Fibroblast of skin of left biceps (primary cell): ENCODE results near the gene HSPBP1.
A peak's percentile ranks its signal among the peaks of the same experiment; 100 is the strongest.

Experiments used
- DNase-seq, 2 experiments: peaks; one replicate each; pipeline ENCODE4 v3.0.0-alpha.2; 2013; ENCODE audit warnings: low read depth in 2 of 2

The HSPBP1 gene

DNA sequence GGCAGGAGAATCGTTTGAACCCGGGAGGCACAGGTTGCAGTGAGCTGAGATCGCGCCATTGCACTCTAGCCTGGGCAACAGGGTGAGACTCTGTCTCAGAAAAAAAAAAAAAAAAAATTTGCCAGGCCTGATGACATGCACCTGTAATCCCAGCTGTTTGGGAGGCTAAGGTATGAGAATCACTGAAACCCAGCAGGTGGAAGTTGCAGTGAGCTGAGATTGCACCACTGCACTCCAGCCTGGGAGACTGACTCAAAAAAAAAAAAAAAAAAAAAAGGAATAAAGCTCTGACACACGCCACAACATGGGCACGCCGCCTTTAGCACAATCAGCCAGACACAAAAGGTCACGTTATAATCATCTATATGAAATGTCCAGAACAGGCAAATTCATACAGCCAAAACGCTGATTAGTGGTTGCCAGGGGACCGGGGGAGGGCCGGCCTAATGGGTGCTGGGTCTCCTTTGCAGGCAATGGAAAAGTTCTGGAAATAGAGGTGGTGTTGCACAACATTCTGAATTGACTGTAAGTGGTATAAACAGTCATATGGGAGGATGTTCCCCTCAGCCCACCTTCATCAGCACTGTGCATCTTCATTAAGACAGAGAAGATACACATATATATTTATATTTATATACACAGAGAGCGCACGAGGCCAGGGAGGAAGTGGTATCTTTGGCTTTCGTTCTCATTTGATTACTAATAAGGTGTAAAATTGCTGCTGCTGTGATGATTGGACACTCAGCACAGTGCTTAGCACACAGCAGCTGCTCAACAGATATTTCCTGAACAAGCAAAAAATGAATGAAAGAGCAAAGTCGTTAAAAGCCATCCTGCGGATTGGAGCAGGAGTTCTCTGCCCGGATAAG is 3.8 kb downstream of the HSPBP1 start:
- DNase-seq = no peak

- no peak for DNase-seq
These were observed 5.8 kb downstream of the HSPBP1 start for GRCh38 chr19:55273978-55274707.

DNA sequence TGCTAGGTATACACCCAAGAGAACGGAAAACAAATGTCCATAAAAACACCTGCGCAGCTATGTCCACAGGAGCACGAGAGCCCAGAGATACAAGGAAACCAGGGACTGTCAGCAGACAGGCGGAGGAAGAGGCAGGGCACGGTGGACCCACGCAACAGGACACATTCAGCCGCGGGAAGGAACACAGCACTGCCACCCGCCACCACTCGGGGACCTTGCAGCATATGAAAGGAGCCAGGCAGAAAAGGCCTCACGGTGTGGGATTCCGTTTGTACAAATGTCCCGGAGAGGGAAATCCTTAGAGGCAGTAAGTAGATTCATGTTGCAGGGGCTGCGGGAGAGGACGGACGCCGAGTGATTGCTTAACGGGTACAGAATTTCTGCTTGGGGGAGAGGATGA is 7.8 kb downstream of the HSPBP1 start:
- DNase-seq = no peak

- no peak for DNase-seq
These were observed 9.6 kb downstream of the HSPBP1 start for GRCh38 chr19:55270172-55270942.

DNA sequence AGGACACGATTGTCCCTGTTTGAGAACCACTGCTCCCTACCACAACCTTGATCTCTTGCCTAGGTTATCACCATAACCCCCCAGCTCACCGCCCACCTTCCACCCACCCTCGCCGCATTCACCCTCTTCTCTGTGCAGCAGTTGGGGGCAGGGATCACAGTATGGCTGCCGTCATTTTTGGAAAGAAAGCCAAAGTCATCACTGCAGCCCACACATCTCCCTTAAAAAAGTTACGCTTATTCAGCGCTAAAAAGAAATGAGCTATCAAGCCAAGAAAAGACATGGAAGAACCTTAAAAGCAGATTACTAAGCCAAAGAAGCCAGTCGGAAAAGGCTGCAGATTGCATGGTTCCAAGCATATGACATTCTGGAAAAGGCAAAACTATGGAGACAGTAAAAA is 10.6 kb downstream of the HSPBP1 start:
- DNase-seq = no peak

DNA sequence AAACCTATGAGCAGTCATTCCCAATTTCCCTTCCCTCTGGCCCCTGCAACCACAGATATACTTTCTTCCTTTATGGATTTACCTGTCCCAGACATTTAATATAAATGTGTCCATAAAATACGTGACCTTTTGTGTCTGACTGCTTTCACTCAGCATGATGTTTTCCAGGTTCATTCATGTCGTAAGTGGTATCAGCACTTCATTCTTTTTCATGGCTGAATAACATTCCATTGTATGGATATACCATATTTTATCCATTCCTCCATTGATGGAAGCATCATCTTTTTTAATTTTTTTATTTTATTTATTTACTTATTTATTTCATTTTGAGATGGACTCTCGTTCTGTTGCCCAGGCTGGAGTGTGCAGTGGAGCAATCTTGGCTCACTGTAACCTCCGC is 13.1 kb downstream of the HSPBP1 start:
- DNase-seq = no peak

GRCh38 chr19:55266404-55266803 is 13.5 kb downstream of the HSPBP1 start:
- no peak for DNase-seq

DNA sequence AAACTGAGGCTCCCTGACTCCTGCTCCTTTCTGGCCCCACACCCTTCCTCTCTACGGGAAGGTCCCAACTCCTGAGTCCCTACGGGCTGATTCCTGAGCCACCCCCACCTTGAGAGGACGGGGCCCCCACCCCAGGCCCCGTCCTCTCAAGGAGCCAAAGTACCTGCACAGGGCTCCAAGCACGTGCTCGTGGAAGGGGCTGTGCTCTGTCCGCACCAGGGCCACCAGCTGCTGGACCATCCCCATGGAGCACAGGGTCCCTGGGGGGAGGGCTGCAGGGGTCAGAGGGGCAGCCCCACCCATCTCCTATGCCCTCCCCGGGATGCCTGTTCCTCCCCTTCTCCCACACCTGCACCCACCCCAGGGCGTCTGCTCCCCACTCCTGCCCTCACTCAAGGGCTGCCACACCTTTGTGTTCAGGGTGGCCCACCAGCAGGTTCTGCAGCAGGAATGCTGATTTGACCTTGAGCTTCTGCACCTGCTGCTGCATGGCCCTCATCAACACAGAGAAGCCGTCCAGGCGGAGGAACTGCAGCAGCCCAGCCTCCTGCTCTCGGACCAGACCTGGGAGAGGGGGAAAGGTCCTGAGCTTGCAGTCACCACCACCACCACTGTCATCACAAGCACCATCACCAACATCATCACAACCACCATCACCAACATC is 14.1 kb downstream of the HSPBP1 start:
- no peak for DNase-seq

GRCh38 chr19:55265173-55265572 is 14.7 kb downstream of the HSPBP1 start:
- DNase-seq = no peak

DNA sequence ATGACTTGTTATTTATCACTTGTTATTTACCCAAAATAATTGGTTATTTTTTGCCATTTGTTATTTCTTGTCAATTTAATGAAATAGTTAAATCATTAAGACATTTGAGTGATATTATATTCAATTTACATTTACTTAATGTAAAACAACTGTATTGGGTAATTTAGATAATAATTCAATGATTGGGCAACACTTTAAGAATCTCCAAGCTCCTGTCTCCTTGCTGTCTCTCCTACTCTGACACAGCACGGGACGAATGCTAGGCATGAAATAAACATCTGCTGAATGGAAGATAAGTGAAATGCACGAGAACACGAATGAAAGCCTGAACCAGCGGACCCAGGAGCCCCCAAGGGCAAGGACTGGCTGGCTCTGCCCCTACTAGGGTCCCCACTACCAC is 15.4 kb downstream of the HSPBP1 start:
- DNase-seq = no peak

- DNase-seq = no peak
These were observed 17.6 kb downstream of the HSPBP1 start for GRCh38 chr19:55262359-55262758.

GRCh38 chr19:55261671-55262126 is 18.2 kb downstream of the HSPBP1 start:
- no peak for DNase-seq

DNA sequence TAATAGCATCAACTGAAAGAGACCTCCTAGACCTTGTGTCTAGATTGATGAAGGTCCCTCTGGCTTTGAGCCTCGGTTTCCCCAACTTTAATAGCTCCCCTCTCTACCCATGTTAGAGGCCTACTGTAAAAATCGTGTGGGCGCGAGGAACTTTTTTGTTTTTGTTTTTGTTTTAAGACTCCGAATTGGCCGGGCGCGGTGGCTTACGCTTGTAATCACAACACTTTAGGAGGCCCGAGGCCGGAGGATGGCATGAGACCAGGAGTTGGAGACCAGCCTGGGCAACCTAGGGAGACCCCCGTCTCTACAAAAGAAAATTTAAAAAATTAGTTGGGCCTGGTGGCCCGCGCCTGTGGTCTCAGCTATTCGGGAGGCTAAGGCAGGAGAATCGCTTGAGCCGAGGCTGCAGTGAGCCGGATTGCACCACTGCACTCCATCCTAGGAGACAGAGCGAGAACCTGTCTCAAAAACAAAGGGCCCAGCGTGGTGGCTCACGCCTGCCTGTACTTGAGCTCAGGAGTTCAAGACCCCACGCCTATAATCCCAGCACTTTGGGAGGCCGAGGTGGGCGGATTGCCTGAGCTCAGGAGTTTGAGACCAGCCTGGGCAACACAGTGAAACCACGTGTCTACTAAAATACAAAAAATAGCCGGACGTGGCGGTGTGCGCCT is 20.2 kb downstream of the HSPBP1 start:
- DNase-seq = no peak

- DNase-seq = peak; percentile 99 to 100
These were observed 20.9 kb downstream of the HSPBP1 start, which contains the start of gene PPP6R1 for GRCh38 chr19:55258828-55259539. PPP6R1 (minus strand) TSS chr19:55259017; CDS start chr19:55247103, 11,914 bp downstream.

GRCh38 chr19:55258476-55258827 is 21.5 kb downstream of the HSPBP1 start:
- DNase-seq = no peak

DNA sequence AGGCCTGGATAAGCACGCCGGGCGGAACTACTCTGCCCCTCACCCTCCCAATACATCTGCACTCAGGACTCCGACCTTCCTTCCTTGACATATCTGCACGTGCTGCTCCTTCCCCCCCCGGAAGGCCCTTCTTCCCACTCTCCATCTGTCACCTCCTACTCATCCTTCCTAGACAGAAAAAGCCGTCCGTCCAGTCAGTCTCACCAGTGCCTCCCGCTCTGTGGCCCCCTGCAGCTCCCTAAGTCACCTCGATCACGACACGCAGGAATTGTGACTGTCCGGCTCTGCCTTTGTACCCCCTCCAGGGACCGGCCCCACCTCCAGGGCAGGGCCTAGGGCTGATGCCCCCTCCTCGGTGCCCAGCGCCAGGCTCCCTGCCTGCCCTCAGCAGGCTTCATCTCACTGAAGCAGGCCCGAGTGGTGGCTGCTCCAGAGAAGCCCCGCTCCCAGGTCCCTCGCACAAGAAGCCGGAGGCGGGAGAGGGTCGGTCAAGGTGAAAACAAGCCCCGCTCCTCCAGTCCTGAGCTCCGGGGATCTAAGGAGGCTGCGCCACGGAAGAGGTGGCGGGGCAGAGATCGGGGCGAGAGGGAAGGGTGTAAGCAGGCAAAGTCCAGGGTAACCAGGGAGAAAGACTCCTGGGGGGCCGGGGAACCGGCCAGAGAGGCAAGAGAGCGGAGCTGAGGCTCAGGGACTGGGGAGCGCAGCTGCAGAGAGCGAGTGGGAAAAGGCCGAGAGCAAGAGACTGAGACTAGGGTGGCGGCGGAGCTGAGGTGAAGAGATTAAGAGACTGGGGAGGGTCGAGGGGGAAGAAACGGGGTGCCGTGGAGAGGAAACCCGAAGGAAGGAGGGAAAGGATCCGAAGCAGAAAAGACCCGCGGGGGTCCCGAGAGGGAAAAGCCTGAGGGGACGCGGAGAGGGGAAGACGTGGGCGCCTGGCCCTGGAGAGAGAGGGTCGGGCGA is 22.2 kb downstream of the HSPBP1 start:
- no peak for DNase-seq

- DNase-seq = no peak
These were observed 23.1 kb downstream of the HSPBP1 start for GRCh38 chr19:55256562-55257460.
